Esophagus muscularis mucosa (tissue), 4 donors: ENCODE results near the gene STKLD1. TPM values are rescaled to one million over a fixed set of nuclear protein-coding genes. Genes with fewer than 3 reads are reported as not detected.

ENCODE experiments used
- DNase-seq: peaks from one replicate; pipeline ENCODE4 v3.0.0-alpha.2; 2017; ENCODE audit errors: extremely low spot score
- H3K27ac ChIP-seq, 4 donors: fragments of 200-600 bp; sonication (generic); replicated peaks in 1 of 4; 1 replicate in 3 of 4; 2 replicates in 1 of 4; pipeline ENCODE4 v1.5.1; 2016 to 2019; ENCODE audit warnings: mild to moderate bottlenecking in 1 of 4
- H3K27me3 ChIP-seq, 4 donors: fragments of 200-600 bp; sonication (generic); one replicate each; pipeline versions ENCODE4 v1.5.1 to v1.6.0; 2016 to 2019
- H3K36me3 ChIP-seq, 4 donors: fragments of 200-600 bp; sonication (generic); one replicate each; pipeline ENCODE4 v1.5.1; 2016 to 2019
- H3K4me1 ChIP-seq, 4 donors: fragments of 200-600 bp; sonication (generic); one replicate each; pipeline ENCODE4 v1.5.1; 2016 to 2019
- H3K4me3 ChIP-seq, 4 donors: fragments of 200-600 bp; sonication (generic); 1 replicate in 2 of 4; 2 replicates in 2 of 4; pipeline ENCODE4 v1.5.1; 2016 to 2019; ENCODE audit warnings: mild to moderate bottlenecking in 4 of 4, moderate library complexity in 1 of 4
- H3K9me3 ChIP-seq, 4 donors: fragments of 200-600 bp; sonication (generic); 1 replicate in 3 of 4; 2 replicates in 1 of 4; pipeline ENCODE4 v1.5.1; 2016 to 2019
- EP300 ChIP-seq: sonication (generic); formaldehyde crosslinking; IDR thresholded peaks from one replicate; pipeline ENCODE4 v1.6.1; 2017; ENCODE audit warnings: antibody characterized with exemption
- POLR2A ChIP-seq: fragments of 450-650 bp; IDR thresholded peaks from one replicate; pipeline ENCODE4 v1.6.1; 2017; ENCODE audit warnings: antibody characterized with exemption, moderate library complexity, mild to moderate bottlenecking, low read depth
- POLR2AphosphoS5 ChIP-seq, 2 donors: sonication (generic); formaldehyde crosslinking; IDR thresholded peaks; one replicate each; pipeline ENCODE4 v1.6.1; 2017; ENCODE audit warnings: antibody characterized with exemption in 2 of 2
- WGBS: methylation state at CpG from one replicate; pipeline ENCODE4 v1.1.5; 2018; 5-methylcytosine and 5-hydroxymethylcytosine counted together
- intact Hi-C: fragments of 100-400 bp; cut with DNase I; formaldehyde crosslinking; loops from one replicate; pipeline ENCODE4 v1.15.1; 2023
- total RNA-seq, 4 donors: library from RNA; depleted of rRNA; stranded (reverse); fragments of >200 nt; gene quantifications; one replicate each; pipeline versions ENCODE4 v1.1.0 to v1.2.1, GENCODE V29; 2016
- TF ChIP-seq, protein P1 (sequence below), 3 experiments: fragments of 200-600 bp in 2 of 3; fragments of 450-650 bp in 1 of 3; sonication (generic) in 2 of 3; IDR thresholded peaks; one replicate each; pipeline ENCODE4 v1.5.1; 2017 to 2019; ENCODE audit warnings: antibody characterized with exemption in 3 of 3, mild to moderate bottlenecking in 2 of 3, moderate library complexity in 1 of 3

STKLD1 gene
- total RNA-seq, 4 donors from 2014 or later: 0.26 to 2.1 (median 1.0) TPM; not detected in 1

- Histone ChIP-seq H3K4me1 (no peaks in the 10 kb centered on the region), H3K4me3 (no peak overlapping the region), H3K27me3 (no peaks in the 10 kb centered on the region), H3K9me3 (no peaks in the 10 kb centered on the region), H3K36me3 (no peaks in the 10 kb centered on the region), H3K27ac (no peak overlapping the region)
- 92% methylated on average over 4 of the region's 4 CpGs for WGBS
- TF ChIP-seq EP300: no peak
- intact Hi-C loops: no loop called here
- no peak for DNase-seq
Measured at GRCh38 chr9:133382507-133383141, 6.5 kb downstream of the STKLD1 start.

DNA sequence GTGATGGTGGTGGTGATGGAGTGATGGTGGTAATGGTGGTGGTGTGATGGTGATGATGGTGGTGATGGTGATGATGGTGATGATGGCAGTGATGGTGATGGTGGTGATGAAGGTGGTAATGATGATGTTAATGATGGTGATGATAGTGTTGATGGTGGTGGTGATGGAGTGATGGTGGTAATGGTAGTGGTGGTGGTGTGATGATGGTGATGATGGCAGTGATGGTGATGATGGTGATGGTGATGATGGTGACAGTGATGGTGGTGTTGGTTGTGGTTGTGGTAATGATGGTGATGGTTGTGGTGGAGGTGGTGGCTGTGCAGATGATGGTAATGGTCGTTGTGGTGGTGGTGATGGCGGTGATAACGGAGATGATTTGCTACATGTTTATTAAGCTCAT, 7.3 kb downstream of the STKLD1 start:
- intact Hi-C loops: no loop called here
- H3K4me3 ChIP-seq: no peak overlapping the region
- H3K27me3 ChIP-seq: no peaks in the 10 kb centered on the region
- H3K9me3 ChIP-seq: no peaks in the 10 kb centered on the region
- 96% methylated on average over 3 of the region's 3 CpGs for WGBS
- no peak for DNase-seq
- TF ChIP-seq POLR2A (no peak), POLR2AphosphoS5 (IDR thresholded peaks at IDR 0.05) (no peak)
- H3K4me1 ChIP-seq: no peaks in the 10 kb centered on the region
- no peak overlapping the region for H3K27ac ChIP-seq
- no peaks in the 10 kb centered on the region for H3K36me3 ChIP-seq

GRCh38 chr9:133384736-133385321, 8.7 kb downstream of the STKLD1 start:
- Histone ChIP-seq H3K27me3 (peaks cover 0 to 11% (median 0%) of the 10 kb centered on the region in 4 donors), H3K4me1 (no peaks in the 10 kb centered on the region), H3K27ac (no peak overlapping the region), H3K4me3 (no peak overlapping the region), H3K36me3 (no peaks in the 10 kb centered on the region), H3K9me3 (no peaks in the 10 kb centered on the region)
- no peak for DNase-seq
- TF ChIP-seq POLR2AphosphoS5 (IDR thresholded peaks at IDR 0.05) (no peak), EP300 (no peak), POLR2A (no peak)
- TF ChIP-seq, protein P1, sequence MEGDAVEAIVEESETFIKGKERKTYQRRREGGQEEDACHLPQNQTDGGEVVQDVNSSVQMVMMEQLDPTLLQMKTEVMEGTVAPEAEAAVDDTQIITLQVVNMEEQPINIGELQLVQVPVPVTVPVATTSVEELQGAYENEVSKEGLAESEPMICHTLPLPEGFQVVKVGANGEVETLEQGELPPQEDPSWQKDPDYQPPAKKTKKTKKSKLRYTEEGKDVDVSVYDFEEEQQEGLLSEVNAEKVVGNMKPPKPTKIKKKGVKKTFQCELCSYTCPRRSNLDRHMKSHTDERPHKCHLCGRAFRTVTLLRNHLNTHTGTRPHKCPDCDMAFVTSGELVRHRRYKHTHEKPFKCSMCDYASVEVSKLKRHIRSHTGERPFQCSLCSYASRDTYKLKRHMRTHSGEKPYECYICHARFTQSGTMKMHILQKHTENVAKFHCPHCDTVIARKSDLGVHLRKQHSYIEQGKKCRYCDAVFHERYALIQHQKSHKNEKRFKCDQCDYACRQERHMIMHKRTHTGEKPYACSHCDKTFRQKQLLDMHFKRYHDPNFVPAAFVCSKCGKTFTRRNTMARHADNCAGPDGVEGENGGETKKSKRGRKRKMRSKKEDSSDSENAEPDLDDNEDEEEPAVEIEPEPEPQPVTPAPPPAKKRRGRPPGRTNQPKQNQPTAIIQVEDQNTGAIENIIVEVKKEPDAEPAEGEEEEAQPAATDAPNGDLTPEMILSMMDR (IDR thresholded peaks at IDR 0.05): no peak
- intact Hi-C loops: no loop called here
- WGBS: 93% methylated on average over 17 of the region's 17 CpGs

GRCh38 chr9:133385452-133385851, 9.3 kb downstream of the STKLD1 start:
- no peak for DNase-seq
- Histone ChIP-seq H3K36me3 (no peaks in the 10 kb centered on the region), H3K27ac (no peak overlapping the region), H3K4me1 (no peaks in the 10 kb centered on the region), H3K4me3 (no peak overlapping the region), H3K27me3 (peaks cover 0 to 15% (median 0%) of the 10 kb centered on the region in 4 donors), H3K9me3 (no peaks in the 10 kb centered on the region)
- 87% methylated on average over 13 of the region's 14 CpGs for WGBS
- intact Hi-C loops: no loop called here
- TF ChIP-seq, protein P1 (IDR thresholded peaks at IDR 0.05): no peak
- no peak for TF ChIP-seq POLR2A
- no peak for TF ChIP-seq POLR2AphosphoS5 (IDR thresholded peaks at IDR 0.05)
- no peak for TF ChIP-seq EP300

- Histone ChIP-seq H3K27ac (no peak overlapping the region), H3K36me3 (no peaks in the 10 kb centered on the region), H3K4me1 (no peaks in the 10 kb centered on the region), H3K27me3 (peaks cover 0 to 22% (median 0%) of the 10 kb centered on the region in 4 donors), H3K9me3 (no peaks in the 10 kb centered on the region), H3K4me3 (no peak overlapping the region)
- intact Hi-C loops: no loop called here
- no peak for TF ChIP-seq EP300
- no peak for TF ChIP-seq POLR2A
- no peak for TF ChIP-seq POLR2AphosphoS5 (IDR thresholded peaks at IDR 0.05)
- 81% methylated on average over 8 of the region's 13 CpGs for WGBS
- DNase-seq: no peak
Measured at GRCh38 chr9:133386338-133386737, 10.2 kb downstream of the STKLD1 start.

DNA sequence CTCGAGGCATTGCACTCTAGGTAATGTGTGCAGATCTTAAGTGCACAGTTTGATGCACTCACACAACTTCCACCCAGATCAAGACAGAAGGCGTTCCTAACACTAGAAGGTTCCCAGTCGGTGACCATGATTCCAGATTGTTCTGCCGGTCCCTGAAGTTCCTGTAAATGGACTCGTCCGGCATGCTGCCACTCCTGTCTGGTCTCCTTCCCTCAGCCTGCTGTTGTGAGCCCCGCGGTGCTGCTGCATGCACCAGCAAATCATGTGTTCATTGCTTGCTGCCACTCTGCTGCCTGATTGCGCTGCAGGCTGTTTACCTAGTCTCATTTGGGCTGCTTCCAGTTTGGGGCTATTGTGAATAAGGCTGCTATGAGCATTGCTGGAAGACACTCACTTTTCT, 11.5 kb downstream of the STKLD1 start:
- peaks cover 0 to 30% (median 0%) of the 10 kb centered on the region in 4 donors for H3K27me3 ChIP-seq
- intact Hi-C loops: no loop called here
- no peaks in the 10 kb centered on the region for H3K4me1 ChIP-seq
- WGBS: 81% methylated on average over 9 of the region's 9 CpGs
- no peak overlapping the region for H3K4me3 ChIP-seq
- H3K36me3 ChIP-seq: no peaks in the 10 kb centered on the region
- no peak overlapping the region for H3K27ac ChIP-seq
- no peak for TF ChIP-seq POLR2A
- TF ChIP-seq EP300: no peak
- no peak for TF ChIP-seq POLR2AphosphoS5 (IDR thresholded peaks at IDR 0.05)
- TF ChIP-seq, protein P1 (IDR thresholded peaks at IDR 0.05): no peak
- H3K9me3 ChIP-seq: no peaks in the 10 kb centered on the region
- no peak for DNase-seq
